ENCODE measurements around the gene EBF4.
"Not testable (repeated sequence)": the region's sequence is repeated elsewhere in the genome, so short reads cannot be mapped to it uniquely, and the experiment has no call there.

EBF4 gene

GRCh38 chr20:2806351-2806701 is 113.7 kb downstream of the EBF4 start:
- no peak for TF ChIP-seq ZFX (IDR thresholded peaks at IDR 0.05; ENCODE audit: borderline replicate concordance)
- TF ChIP-seq CTCF (IDR thresholded peaks at IDR 0.05): no peak

GRCh38 chr20:2807019-2807418 is 114.4 kb downstream of the EBF4 start:
- H3K27ac ChIP-seq: no peak overlapping the region
- no peak for TF ChIP-seq ZFX (IDR thresholded peaks at IDR 0.05; ENCODE audit: borderline replicate concordance)
- no peak for TF ChIP-seq CTCF (IDR thresholded peaks at IDR 0.05)

More at GRCh38 chr20:2806351-2806701, 113.7 kb downstream of the EBF4 start:
- no peak overlapping the region for H3K27ac ChIP-seq

GRCh38 chr20:2807929-2808328 is 115.3 kb downstream of the EBF4 start:
- H3K27ac ChIP-seq: not testable (repeated sequence)

- no peak overlapping the region for H3K27ac ChIP-seq
- TF ChIP-seq ZFX (IDR thresholded peaks at IDR 0.05; ENCODE audit: borderline replicate concordance) (no peak), CTCF (IDR thresholded peaks at IDR 0.05) (no peak)
These were observed 117.1 kb downstream of the EBF4 start for GRCh38 chr20:2809690-2810089.
